HG03469 (cell line): ENCODE measurements around the gene TFAP2E.

Source experiments
- ATAC-seq: cut with Tn5 transposase; IDR thresholded peaks from one replicate; pipeline ENCODE4 v1.9.1; 2021; ENCODE audit warnings: mild to moderate bottlenecking, moderate library complexity, moderate number of reproducible peaks; ENCODE audit not compliant: unreplicated experiment

Gene TFAP2E

GRCh38 chr1:35640380-35641232 lies 67.5 kb downstream of the TFAP2E start:
- ATAC-seq: no peak

GRCh38 chr1:35641233-35641866 lies 68.2 kb downstream of the TFAP2E start, which contains the start of gene PSMB2:
PSMB2 (minus strand) TSS chr1:35641526; CDS start chr1:35641432, 94 bp downstream.
- peak; percentile 51 for ATAC-seq

DNA sequence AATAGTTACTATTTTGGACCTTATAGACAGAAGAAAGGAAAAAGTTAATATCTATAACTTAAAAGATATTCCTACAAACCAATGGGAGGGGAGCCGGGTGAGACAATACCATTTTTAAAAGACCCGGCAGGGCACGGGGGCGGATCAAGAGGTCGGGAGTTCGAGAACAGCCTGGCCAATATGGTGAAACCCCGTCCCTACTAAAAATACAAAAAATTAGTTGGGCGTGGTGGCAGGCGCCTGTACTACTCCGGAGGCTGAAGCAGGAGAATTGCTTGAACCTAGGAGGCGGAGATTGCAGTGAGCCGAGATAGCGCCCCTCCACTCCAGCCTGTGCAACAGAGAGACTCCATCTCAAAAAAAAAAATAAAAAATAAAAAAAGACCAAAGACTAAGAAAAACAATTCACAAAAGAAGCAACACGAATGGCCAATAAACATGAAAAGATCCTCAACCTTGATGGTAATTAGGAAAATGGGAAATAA lies 69.4 kb downstream of the TFAP2E start:
- ATAC-seq: no peak

GRCh38 chr1:35644204-35644603 lies 71.1 kb downstream of the TFAP2E start:
- no peak for ATAC-seq
